Posterior cingulate gyrus (tissue), 11 donors: ENCODE measurements around the gene PCP4.
"Not testable (repeated sequence)": the region's sequence is repeated elsewhere in the genome, so short reads cannot be mapped to it uniquely, and the experiment has no call there.

Source experiments
- DNase-seq, 10 donors: peaks; one replicate each; pipeline versions ENCODE4 v3.0.0 to v3.0.0-alpha.2; 2020 to 2021; ENCODE audit warnings: mixed read lengths in 3 of 10
- intact Hi-C: fragments of 100-400 bp; cut with DNase I; formaldehyde crosslinking; loops from one replicate; pipeline ENCODE4 v1.15.1; 2023

Gene PCP4

DNA sequence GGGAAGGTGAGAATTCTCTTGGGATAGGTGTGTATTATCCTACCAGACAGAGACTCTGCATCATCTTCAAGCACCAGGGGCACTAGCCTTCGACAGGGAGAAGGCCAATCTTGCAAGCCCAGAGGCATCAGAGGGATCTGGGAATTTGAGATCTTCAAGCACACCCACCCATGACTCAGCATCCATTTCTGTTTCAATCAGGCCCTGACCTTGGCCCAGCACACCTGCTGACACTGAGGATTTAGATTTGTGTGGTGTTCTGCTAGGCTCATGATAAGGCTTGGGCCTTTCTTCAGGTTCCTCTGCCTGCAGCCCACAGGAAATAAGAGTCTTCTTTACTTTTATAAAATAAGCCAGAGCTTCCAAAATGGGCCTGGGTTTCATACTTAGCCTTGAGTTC lies 6.6 kb upstream of the PCP4 start:
- intact Hi-C loops, result no loop called here
- DNase-seq, result no peak

DNA sequence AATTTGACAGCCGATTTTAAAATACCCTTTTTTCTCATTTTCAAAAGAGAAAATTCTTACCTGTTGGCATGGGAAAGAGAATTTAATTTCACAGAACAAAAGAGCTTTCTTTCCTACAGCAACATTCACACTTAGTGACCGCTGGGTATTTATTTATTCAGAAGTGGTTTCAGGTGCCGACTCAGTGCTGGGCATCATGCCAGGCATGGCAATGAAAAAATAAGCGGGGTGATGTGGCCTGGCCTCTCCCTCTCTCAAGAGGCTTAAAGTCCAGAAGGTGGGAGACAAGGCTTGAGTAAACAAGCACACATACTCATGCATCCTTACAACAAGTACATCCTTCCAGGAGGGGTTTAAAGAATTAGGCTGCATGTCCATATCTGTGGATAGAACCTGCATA lies 4.1 kb upstream of the PCP4 start:
- intact Hi-C loops, result no loop called here
- DNase-seq, result peak in 1 of 10 donors; percentile 23

DNA sequence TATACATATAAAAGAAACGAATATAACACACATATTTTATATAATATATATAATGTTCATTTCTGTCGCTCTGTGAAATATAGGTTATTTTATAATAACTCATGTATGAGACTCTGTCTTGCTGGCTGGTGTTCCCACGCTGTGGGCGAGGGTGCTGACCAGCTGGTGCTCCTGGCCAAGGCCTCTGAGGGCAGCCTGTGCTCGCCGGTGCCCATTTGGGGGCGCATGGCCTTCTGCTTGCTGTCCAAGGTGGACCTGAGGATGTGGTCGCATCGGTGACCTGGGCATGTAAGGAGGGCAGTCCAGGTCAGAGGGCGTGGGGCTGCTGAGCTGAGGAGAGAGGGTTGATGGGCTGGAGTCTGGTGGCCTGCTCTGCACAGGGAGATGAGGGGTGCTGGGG lies 1.1 kb upstream of the PCP4 start:
- DNase-seq, result no peak
- intact Hi-C loops, result no loop called here

DNA sequence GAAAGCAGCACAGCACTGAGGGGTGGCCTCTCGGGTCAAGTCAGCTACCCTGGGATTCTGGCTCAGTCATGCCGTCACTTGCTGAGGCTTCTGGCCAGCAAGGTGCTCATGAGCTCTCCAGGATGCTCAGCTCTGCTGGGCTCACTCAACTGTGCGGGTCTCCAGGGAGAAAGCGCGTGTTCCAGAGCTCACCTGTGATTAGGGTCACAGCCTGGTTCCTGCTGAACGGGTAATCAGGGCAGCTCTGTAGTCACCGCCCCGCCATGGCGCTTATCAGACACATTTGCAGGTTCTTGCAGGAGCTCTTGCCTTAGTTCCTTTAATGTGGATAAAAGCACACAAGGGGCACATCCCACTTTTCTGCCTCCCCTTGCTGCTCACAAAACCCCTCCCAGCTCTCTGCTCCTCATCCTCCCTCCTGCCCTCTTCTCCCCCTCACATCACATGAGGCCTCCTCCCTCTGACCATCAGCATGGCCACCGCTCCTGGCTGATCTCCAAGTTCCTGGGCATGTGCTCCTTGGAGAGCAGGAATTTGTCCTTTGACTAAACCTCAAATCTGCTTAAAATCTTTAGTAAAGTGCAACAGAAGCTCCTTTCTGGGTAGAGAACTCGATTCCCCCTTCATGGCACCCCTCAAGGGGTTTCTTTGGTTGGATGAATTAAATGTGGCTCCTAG lies 2.0 kb downstream of the PCP4 start:
- DNase-seq, result no peak

DNA sequence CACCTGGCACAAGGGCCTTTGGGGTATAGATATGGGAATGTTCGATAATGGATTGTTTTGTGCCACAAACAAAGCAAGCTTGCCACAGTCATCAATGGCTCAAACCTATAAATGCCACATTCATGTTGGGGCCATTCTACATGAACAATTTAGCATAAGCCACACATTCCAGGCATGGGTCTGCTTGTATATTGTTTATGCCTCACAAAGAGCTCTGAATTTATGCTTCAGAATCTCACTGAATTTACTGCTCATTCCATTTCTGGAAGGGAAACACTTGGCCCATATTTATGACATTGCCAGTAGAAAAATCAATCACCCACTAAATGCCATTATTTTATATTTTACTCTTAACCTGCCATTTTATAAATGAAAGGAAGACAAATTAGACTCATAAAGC lies 6.4 kb downstream of the PCP4 start:
- DNase-seq, result no peak
- intact Hi-C loops, result no loop called here

More for the DNA sequence above, 2.0 kb downstream of the PCP4 start:
- intact Hi-C loops, result no loop called here

DNA sequence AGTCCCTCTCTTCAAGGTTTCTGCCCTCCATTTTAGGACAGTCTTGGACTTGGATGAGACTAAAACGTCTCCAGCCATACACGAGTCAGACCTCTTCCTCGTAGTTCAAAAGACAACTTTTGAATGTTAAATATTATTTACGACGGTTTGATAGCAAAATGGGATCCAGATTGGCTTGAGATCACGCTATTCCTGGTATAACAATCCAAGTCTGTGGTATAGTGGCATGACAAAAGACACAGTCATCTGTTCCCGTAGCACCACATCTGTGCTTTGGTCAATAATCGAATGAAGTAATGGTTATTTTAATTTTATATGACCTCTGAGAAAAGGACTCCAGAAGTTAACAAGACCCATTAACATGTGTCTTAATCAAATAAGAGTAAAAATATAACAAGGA lies 7.0 kb downstream of the PCP4 start:
- intact Hi-C loops, result no loop called here
- no peak for DNase-seq

DNA sequence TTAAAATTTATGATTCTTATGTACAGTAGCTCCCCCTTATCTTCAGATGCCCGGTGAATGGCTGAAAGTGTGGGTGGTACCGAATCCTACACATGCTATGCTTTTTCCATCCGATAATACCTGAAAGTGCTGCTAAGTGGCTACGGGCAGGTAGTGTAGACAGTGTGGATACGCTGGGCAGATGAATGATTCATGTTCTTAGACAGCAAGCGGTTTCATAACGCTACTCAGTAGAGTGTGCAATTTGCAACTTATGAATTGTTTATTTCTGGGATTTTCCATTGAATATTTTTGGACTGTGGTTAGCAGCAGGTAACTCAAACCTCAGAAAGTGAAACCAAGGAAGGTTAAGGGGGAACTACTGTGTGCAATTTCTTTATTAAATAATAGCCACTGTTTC lies 7.5 kb downstream of the PCP4 start:
- intact Hi-C loops, result no loop called here
- DNase-seq, result no peak

DNA sequence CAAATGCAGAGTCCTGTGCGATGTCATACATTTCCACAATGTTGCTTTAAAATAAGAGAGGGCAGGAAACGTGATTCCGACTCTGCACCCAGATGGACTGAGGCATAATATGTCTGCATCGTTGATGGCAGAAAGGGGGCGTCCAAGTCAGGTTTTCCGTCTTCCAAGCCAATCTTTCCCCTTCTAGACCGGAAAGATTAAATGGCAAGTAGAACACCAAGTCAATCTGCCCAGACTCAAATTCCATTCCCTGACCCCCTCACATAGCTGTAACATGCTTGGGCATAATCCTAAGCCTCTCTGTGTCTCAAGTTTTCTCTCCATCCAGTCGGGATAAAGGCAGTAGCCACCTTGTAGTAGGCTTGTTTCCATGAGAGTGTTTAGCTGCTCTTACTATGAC lies 14.4 kb downstream of the PCP4 start:
- no peak for DNase-seq
- intact Hi-C loops, result no loop called here

DNA sequence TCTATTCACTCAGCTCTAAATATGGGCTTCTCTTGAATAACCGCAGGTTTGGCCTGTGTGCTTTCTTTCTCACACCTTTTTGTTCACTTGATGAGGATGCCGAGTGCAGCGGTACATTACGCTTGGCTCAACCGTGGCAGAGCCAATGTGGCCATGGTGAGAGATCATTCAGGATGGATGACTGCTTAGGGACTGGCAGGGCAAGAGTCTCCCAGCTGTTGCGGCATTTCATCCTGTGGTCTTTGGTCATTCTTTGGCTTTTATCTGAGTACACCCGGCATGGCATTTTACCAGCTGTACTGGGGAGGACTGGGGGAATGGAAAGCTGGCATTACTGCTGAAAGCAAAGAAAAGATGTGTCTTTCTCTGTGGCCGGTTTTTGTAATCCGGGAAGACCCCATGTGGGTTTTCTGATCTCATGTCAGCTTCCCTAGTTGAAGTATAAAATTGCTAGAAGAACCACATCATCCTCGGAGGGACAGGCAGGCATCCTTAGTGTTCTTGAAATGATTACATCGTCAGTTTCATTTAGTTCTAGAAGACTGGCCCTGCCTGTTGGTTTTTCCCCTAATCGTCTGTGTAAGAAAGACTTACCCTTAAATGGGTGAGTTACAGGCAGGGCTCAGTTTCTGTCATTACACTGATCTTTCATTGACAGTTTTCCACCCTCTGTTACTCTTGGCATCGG lies 15.1 kb downstream of the PCP4 start:
- intact Hi-C loops, result no loop called here
- DNase-seq, result no peak

DNA sequence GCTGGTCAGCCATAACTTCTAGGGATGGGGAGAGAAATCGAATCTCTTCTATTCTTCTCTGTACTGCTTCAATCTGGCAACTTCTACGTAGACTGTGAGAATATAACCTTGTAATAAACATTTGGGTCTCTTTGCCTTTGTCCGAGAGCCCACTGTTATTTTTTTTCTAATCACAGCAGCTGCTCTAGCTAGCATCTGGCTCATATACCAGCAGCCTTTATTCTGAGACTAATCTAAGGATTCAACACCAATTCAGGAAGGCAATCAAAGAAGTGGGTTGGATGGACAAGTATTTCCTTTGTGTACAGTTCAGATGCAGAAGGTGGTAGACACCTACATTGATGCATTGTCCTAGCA lies 15.6 kb downstream of the PCP4 start:
- DNase-seq, result no peak
- intact Hi-C loops, result no loop called here

DNA sequence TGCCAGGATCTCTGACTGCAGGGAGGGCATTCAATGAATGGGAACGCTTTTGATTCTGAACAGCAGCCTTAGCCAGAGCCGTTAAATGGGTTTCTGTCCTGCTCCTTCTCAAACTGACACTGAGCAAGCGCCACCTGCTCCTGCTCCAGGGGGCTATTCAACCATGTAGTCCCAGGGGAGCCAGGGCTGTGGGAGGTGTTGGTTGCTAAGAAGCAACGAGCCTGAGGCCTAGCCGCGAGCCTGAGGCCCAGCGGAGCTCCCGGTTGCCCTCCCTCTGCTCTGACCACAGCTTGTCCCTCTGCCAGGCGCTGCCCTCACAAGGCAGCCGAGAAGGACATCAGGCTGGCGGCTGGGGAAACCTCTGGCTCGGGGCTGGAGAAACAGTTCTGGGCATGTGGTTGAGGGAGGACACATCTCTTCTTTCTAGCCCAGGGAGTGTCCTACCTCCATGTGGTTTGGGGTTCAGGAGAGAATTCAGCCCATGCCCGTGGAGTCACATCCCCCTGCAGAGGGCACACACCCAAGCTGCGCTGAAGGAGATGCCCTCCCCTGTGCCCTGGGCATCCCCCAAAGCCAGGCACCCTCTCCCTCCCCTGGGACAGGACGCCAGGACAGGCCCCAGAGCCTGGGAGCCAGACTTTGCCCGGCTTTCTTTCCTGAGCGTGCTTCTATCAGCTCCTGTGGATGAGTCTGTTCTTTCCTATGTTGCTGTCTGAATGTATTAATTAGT lies 18.0 kb downstream of the PCP4 start:
- DNase-seq, result peak in 9 of 10 donors; percentile 16 to 87 (median 47)
- intact Hi-C loops, result no loop called here

DNA sequence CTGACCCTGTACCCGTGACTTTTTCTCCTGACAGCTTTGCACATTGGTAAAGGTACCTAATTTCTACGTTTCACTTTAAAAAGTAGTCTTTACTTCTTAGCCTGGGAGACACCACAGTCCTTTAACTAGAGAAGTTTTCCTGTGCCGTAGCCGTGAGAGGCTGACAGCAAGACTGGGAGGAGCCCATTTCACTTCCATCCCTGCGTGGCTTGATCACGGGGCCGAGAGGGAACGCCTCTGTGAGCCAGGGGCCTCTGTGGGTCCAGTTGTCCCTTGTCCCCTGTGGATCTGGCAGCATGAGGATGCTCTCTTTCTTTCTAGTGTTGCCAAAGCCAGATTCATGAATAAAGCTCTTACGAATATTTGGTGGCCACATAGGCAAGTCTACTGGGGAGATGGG lies 21.6 kb downstream of the PCP4 start:
- DNase-seq, result no peak

DNA sequence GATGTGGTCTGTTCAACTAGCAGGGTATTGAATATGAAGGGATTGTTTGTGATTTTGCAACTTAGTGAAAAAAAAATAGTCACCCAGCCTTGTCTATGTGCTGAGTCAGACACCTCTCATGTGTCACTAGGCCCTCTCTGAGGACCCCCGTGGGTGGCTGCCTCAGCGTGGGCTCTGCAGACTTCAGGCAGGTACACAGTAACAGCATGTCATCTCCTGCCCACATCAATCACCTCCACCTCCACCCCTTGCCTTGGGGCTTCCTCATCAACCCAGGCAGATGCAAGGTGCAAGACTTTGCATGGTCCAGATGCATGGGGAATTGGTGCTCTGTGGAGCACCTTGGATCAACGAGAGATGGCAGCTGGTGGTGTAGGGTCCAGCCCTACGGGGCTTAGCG lies 23.9 kb downstream of the PCP4 start:
- intact Hi-C loops, result no loop called here
- no peak for DNase-seq

More for the DNA sequence above, 21.6 kb downstream of the PCP4 start:
- intact Hi-C loops, result no loop called here

DNA sequence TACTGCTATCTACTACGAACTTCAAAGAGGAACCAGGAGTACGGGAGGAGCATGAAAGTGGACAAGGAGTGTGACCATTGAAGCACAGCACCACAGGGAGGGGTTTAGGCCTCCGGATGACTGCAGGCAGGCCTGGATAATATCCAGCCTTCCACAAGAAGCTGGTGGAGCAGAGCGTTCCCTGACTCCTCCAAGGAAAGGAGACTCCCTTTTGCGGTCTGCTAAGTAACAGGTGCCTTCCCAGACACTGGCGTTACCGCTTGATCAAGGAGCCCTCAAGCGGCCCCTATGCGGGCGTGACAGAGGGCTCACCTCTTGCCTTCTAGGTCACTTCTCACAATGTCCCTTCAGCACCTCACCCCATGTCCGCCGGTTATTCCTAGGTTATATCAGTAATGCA lies 24.6 kb downstream of the PCP4 start:
- intact Hi-C loops, DNase-seq: not testable (repeated sequence)

DNA sequence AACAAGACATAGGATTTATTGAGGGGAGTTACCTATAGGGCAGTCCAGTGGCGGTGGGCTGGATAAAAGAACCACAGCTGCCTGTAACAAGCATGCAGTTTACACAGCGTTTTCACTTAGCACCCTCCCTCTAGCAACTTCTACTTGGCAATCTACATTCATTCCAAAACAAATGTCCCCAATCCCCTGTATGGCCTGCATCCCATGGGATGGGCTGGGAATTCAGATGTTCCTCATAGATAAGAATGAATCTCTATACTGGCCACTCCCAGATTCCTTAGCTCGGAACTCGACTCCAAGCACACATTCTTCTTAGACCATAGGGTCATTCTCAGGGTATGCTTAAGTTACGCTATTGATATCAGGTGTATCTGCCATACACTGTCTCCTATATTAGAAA lies 33.3 kb downstream of the PCP4 start:
- intact Hi-C loops, result no loop called here
- no peak for DNase-seq

DNA sequence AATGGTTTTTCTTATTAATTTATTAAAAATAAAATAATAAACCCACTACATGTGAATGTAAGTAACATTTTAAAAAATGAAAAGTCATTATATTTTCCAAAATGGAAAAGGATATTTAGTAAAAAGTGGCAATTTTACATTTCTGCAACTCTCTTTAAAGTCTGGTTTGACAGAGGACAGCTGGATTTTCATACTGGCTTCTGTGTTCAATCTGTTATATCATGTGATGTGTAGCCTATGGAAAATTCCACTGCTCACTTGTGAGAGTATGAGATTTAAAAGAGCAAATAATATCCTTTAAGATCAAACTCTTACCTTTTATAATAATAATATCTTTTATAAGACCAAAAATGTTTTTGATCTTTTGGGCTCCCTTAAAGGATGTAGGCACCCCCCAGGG lies 33.7 kb downstream of the PCP4 start:
- intact Hi-C loops, result no loop called here
- no peak for DNase-seq

DNA sequence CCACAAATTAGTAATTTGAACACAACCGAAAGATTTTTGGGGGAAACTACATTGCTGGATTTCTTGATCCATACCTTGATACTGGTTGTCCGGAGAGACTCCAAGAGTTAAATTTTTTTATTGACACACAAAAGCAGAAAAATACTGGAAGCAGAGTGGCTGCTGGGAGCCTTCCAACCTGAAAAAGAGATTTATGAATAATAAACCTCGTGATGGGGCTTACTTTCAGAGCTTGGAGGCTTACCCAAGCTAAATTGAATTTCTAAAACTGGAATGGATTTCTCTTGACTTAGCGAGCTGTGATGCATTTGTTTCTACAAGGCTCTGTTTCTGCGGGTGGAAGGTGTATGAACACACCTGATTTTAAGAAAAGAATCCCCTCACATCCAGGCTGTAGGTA lies 35.7 kb downstream of the PCP4 start:
- no peak for DNase-seq
- intact Hi-C loops, result no loop called here

DNA sequence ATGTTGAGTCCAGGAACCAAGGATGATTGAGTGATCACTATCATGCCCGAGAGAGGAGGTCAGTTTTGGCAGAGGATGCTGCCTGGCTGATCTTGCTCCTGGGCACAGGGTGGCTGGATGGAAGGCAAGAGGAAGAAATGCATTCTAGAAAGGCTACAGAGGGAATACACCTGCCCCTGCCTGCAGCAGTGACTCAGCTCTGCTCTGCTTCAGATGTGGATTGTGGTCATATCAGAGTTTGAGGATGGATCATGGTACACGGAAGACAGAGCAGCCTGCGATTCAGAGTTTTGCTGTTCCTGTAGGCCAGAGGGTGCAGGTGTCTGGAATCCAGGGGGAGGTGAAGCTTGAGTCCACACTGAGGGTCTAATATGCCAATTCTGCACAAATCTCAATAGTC lies 37.2 kb downstream of the PCP4 start:
- no peak for DNase-seq
- intact Hi-C loops, result no loop called here

DNA sequence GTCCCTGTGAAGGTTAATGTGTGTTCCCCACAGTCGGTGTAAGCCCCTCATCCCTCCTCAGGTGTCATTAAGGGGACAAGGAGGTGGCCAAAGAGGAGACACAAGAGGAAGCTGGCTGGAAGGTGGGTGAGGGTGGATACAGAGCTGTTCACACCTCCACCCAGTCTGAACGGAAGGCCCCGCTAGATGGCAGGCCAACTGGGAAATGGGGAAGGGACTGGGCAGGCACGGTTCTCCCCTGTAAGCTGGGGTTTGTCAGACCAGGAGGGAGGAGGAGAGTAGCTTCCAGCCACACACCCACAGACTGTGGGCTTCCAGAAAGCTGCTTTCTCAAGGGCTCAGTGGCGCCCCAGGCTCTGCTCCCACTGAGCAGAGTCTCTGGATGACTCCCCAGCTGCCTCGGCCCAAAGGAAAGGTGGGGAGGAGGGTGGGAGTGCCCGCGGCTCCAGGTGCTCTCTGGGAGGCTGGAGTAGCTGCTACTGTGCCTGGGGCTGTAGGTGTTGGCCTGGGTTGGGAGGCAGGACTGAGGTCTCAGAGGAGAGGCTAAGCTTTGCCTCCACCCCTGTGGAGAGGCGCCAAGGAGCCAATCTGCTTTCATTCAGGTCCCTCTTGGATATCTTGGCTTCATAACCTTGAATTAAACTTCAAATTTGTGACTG lies 41.2 kb downstream of the PCP4 start:
- DNase-seq, result no peak
- intact Hi-C loops, result no loop called here

DNA sequence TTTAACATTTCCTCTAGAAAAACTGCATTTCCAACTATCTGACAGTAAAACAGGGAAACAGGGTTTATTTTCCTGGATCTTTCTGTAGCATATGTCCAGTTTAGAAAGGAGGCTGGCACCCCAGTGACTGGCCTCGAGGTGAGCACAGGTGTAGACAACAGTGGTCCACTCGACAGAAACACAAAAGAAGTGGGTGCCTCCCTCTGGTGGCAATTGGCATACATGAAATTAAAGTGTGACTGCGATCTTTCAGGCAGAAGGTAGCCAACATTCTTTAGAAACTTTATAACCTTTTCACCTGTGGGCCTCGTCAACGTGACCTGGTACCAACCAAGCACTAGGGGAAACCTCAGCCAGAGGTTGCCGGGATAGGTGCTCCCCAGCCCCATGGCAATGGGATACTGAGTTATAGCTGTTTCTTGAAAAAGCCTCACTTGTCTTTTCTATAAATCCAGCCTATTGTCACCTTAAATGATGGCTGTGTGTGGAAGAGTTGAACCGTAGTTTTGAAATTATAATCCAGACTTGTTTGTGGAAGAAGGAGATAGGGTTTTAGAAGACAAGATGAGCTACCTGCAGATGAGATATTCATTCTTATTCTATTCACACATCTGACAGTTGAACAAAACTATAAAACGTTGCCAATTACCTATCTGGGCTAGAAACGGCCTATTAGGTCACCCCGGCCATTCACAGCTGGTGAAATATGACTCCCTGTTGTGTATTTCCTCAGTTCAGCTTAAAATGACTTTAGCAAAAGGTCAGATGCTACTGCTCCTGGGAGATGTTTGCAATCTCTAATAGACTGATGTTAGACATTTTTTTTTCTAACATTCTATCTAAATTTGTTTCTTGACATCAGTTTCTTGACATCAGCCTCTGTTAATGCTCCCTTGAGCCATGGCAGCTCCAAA lies 44.3 kb downstream of the PCP4 start:
- DNase-seq, result no peak
- intact Hi-C loops, result no loop called here
